ENCODE measurements around the gene UTP25.
"Not testable (repeated sequence)": the region's sequence is repeated elsewhere in the genome, so short reads cannot be mapped to it uniquely, and the experiment has no call there.

Gene UTP25

GRCh38 chr1:209901211-209901610 lies 73.4 kb downstream of the UTP25 start:
- H3K79me2 ChIP-seq (ENCODE audit: low read length), result no peaks in the 10 kb centered on the region
- peaks cover 10% of the 10 kb centered on the region for H3K27me3 ChIP-seq (ENCODE audit: low read depth, low read length)
- H3K27ac ChIP-seq (ENCODE audit: low read length), result no peak overlapping the region
- H3K4me1 ChIP-seq (ENCODE audit: low read length), result no peaks in the 10 kb centered on the region
- H3K4me2 ChIP-seq (ENCODE audit: low read length), result no peak overlapping the region
- H3K4me3 ChIP-seq (ENCODE audit: low read length), result no peak overlapping the region
- H2AFZ ChIP-seq (ENCODE audit: low read depth, low read length), result no peak overlapping the region
- no peak overlapping the region for H3K9ac ChIP-seq (ENCODE audit: low read length)
- no peaks in the 10 kb centered on the region for H4K20me1 ChIP-seq (ENCODE audit: insufficient read depth, low read length)
- no peaks in the 10 kb centered on the region for H3K36me3 ChIP-seq (replicated peaks; ENCODE audit: low read depth, low read length)
- TF ChIP-seq EZH2phosphoT487 (IDR thresholded peaks at IDR 0.05; ENCODE audit: low read depth), result no peak
- TF ChIP-seq, protein P1, sequence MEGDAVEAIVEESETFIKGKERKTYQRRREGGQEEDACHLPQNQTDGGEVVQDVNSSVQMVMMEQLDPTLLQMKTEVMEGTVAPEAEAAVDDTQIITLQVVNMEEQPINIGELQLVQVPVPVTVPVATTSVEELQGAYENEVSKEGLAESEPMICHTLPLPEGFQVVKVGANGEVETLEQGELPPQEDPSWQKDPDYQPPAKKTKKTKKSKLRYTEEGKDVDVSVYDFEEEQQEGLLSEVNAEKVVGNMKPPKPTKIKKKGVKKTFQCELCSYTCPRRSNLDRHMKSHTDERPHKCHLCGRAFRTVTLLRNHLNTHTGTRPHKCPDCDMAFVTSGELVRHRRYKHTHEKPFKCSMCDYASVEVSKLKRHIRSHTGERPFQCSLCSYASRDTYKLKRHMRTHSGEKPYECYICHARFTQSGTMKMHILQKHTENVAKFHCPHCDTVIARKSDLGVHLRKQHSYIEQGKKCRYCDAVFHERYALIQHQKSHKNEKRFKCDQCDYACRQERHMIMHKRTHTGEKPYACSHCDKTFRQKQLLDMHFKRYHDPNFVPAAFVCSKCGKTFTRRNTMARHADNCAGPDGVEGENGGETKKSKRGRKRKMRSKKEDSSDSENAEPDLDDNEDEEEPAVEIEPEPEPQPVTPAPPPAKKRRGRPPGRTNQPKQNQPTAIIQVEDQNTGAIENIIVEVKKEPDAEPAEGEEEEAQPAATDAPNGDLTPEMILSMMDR (IDR thresholded peaks at IDR 0.05; ENCODE audit: low read depth, low read length), result no peak
- H3K9me3 ChIP-seq (ENCODE audit: insufficient read depth, low read length), result no peaks in the 10 kb centered on the region

DNA sequence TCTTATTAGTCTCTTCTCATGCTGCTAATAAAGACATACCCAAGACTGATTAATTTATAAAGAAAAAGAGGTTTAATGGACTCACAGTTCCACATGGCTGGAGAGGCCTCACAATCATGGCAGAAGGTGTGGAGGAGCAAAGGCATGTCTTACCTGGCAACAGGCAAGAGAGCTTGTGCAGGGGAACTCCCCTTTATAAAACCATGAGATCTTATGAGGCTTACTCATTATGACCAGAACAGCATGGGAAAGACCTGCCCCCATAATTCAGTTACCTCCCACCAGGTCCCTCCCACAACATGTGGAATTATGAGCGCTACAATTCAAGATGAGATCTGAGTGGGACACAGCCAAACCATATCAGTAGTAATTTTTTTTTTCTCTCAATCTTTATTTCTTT lies 77.0 kb downstream of the UTP25 start:
- not testable (repeated sequence) for H4K20me1 ChIP-seq (ENCODE audit: insufficient read depth, low read length); H3K4me3 ChIP-seq (ENCODE audit: low read length); H3K27me3 ChIP-seq (ENCODE audit: low read depth, low read length); H3K79me2 ChIP-seq (ENCODE audit: low read length); H3K9ac ChIP-seq (ENCODE audit: low read length); H3K36me3 ChIP-seq (replicated peaks; ENCODE audit: low read depth, low read length); H2AFZ ChIP-seq (ENCODE audit: low read depth, low read length); H3K4me1 ChIP-seq (ENCODE audit: low read length); H3K4me2 ChIP-seq (ENCODE audit: low read length); H3K27ac ChIP-seq (ENCODE audit: low read length); H3K9me3 ChIP-seq (ENCODE audit: insufficient read depth, low read length)
